MCF 10A (cell line): ENCODE data around the gene RPS5. TPM values are rescaled to one million over a fixed set of nuclear protein-coding genes. Genes with fewer than 3 reads are reported as not detected.
A peak's percentile ranks its signal among the peaks of the same experiment; 100 is the strongest.

ENCODE experiments used
- BruUV-seq: library from RNA; stranded (reverse); fragments of 400-500 nt; replicated peaks from 2 replicates; lab custom pipeline; 2021; lab: Mats Ljungman, UMichigan
- CTCF ChIA-PET: fragments of 300-600 bp; sonication (Branson Sonifier 250); formaldehyde crosslinking; extraction: SDS; loops from one replicate; lab custom pipeline; 2021; ENCODE audit warnings: antibody characterized with exemption, inconsistent platforms; lab: Yijun Ruan, JAX
- POLR2A ChIA-PET: fragments of 300-600, 350-650 bp; sonication (Branson Sonifier 250); formaldehyde crosslinking; extraction: SDS; loops from one replicate; lab custom pipeline; 2020; ENCODE audit warnings: antibody characterized with exemption, inconsistent platforms; lab: Yijun Ruan, JAX
- DNase-seq: peaks from one replicate; pipeline ENCODE4 v3.0.0-alpha.2; 2018; ENCODE audit not compliant: unreplicated experiment
- H3K27ac Mint-ChIP-seq: one replicate; pipeline ENCODE4 v1.8.0; 2022; ENCODE audit warnings: mild to moderate bottlenecking, low read depth, mixed read lengths; ENCODE audit not compliant: unreplicated experiment
- H3K27me3 Mint-ChIP-seq: one replicate; pipeline ENCODE4 v1.8.0; 2022; ENCODE audit warnings: mixed read lengths; ENCODE audit not compliant: insufficient read depth, unreplicated experiment
- H3K36me3 Mint-ChIP-seq: one replicate; pipeline ENCODE4 v1.8.0; 2022; ENCODE audit warnings: mild to moderate bottlenecking, moderate library complexity, mixed read lengths; ENCODE audit not compliant: insufficient read depth, unreplicated experiment
- H3K4me1 Mint-ChIP-seq: one replicate; pipeline ENCODE4 v1.8.0; 2022; ENCODE audit warnings: mixed read lengths; ENCODE audit not compliant: insufficient read depth, unreplicated experiment
- H3K4me3 Mint-ChIP-seq: one replicate; pipeline ENCODE4 v1.8.0; 2022; ENCODE audit warnings: mild to moderate bottlenecking, moderate library complexity, mixed read lengths; ENCODE audit not compliant: unreplicated experiment
- H3K9me3 Mint-ChIP-seq: one replicate; pipeline ENCODE4 v1.8.0; 2022; ENCODE audit warnings: mixed read lengths; ENCODE audit not compliant: unreplicated experiment
- intact Hi-C: fragments of 100-400 bp; cut with micrococcal nuclease; formaldehyde crosslinking; loops from 2 replicates; pipeline ENCODE4 v1.14.1; 2022
- total RNA-seq: library from RNA; stranded (reverse); gene quantifications from 2 replicates; pipeline ENCODE4 v1.2.3, GENCODE V29; 2022
- TF ChIP-seq, protein P1 (sequence below): fragments of 200-600 bp; IDR thresholded peaks from one replicate; pipeline ENCODE4 v1.8.0; 2022; ENCODE audit warnings: antibody characterized with exemption, mild to moderate bottlenecking; ENCODE audit not compliant: unreplicated experiment

The RPS5 gene
- total RNA-seq, 1 experiment from 2014 or later, result 1,779 TPM

DNA sequence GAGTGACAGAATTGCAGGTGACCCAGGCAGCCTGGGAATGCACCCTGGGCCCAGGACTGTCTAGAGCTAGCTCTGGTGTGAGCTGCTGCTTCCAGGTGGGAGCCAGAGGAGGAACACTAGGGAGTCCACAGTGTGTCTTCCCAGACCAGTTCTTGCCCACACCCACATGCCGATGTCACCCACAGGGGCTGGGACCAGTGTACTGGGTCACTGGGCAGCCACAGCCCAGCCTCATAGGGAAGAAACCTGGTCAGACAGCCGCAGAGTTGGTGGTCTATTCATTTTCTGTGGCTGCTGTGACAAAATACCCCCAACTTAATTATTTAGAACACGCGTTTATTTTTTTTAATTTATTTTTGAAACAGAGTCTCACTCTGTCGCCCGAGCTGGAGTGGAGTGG lies 11.5 kb downstream of the RPS5 start:
- Mint-ChIP-seq H3K4me1 (peaks cover 31% of the 10 kb centered on the region), H3K27me3 (no peaks in the 10 kb centered on the region), H3K4me3 (no peak overlapping the region), H3K36me3 (peaks cover 30% of the 10 kb centered on the region), H3K27ac (no peak overlapping the region), H3K9me3 (no peaks in the 10 kb centered on the region)
- ChIA-PET POLR2A (interaction anchor here (0.7 to 4.7 kb wide), 2 partner anchors 10 to 120 kb away, joined by 4 to 22 read pairs; partner anchors contain the start of gene RPS5), CTCF (no interaction called here)
- intact Hi-C loops, result no loop called here
- no peak for DNase-seq
- BruUV-seq, result no TSS peak
- TF ChIP-seq, protein P1, sequence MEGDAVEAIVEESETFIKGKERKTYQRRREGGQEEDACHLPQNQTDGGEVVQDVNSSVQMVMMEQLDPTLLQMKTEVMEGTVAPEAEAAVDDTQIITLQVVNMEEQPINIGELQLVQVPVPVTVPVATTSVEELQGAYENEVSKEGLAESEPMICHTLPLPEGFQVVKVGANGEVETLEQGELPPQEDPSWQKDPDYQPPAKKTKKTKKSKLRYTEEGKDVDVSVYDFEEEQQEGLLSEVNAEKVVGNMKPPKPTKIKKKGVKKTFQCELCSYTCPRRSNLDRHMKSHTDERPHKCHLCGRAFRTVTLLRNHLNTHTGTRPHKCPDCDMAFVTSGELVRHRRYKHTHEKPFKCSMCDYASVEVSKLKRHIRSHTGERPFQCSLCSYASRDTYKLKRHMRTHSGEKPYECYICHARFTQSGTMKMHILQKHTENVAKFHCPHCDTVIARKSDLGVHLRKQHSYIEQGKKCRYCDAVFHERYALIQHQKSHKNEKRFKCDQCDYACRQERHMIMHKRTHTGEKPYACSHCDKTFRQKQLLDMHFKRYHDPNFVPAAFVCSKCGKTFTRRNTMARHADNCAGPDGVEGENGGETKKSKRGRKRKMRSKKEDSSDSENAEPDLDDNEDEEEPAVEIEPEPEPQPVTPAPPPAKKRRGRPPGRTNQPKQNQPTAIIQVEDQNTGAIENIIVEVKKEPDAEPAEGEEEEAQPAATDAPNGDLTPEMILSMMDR, result no peak

DNA sequence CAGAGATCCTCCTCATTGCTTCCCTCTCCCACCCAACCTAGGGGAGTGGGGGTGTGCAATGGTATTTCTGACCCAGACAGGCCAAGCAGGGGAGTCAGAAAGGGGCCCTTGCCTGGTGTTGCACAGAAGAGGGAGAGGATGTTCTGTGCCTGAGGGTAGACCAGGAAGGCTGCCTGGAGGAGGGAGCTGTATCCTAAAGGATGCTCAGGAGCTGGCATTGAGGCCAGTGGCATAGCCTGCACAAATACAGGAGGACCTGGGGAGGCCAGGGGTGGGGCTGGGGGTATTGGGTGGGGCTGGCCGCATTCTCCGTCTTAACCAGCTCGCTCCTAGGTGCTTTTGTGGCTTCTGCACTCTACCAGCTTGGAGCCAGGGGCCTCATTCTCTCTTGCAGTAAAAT lies 12.8 kb downstream of the RPS5 start:
- POLR2A ChIA-PET, result interaction anchor here (1.0 to 4.7 kb wide), 2 partner anchors 11 to 54 kb away, joined by 3 to 22 read pairs; partner anchors contain the start of gene RPS5

DNA sequence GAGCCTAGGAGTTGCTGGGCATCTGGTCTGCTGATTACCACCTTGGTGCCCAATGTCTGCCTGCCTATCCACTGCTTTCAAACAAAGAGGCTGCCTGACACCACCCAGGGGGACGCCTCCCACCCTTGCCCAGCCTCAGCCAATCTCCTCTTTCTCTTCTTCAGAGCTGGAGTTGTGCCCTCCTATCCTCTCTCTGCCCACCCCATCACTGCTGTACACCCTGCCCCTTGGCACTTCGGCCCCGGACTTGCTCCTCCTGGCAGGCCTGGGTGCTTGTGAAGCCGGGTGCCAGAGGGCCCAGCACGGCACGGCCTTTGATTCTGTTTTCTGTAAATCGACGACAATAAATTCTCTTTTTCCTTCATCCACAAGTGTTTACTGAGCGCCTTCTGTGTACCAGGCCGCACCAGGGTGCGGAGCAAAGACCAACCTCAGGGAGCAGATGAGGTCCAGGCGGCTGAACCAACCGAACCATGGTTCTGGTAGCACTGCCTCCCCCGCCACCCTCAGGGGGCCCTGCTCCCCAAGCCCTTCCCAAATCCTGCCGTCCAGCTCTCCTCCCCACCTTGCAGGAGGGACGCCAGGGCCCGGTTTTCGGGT lies 13.3 kb downstream of the RPS5 start:
- Mint-ChIP-seq H3K9me3 (no peaks in the 10 kb centered on the region), H3K36me3 (peaks cover 11% of the 10 kb centered on the region), H3K27me3 (no peaks in the 10 kb centered on the region), H3K27ac (peak overlapping the region; percentile 95), H3K4me3 (peak overlapping the region; percentile 92), H3K4me1 (peaks cover 19% of the 10 kb centered on the region)
- TF ChIP-seq, protein P1, result no peak
- CTCF ChIA-PET, result interaction anchor here (1.3 kb wide), 1 partner anchor 13 kb away, joined by 5 read pairs; no protein-coding TSS in a partner anchor
- BruUV-seq, result no TSS peak
- no peak for DNase-seq
- intact Hi-C loops, result no loop called here
- POLR2A ChIA-PET, result interaction anchor here (1.0 to 4.7 kb wide), 2 partner anchors 12 to 53 kb away, joined by 3 to 22 read pairs; partner anchors contain the start of gene RPS5

More for the DNA sequence above, 12.8 kb downstream of the RPS5 start:
- peak overlapping the region; percentile 92 for H3K4me3 Mint-ChIP-seq
- TF ChIP-seq, protein P1, result no peak
- no peaks in the 10 kb centered on the region for H3K27me3 Mint-ChIP-seq
- no peaks in the 10 kb centered on the region for H3K9me3 Mint-ChIP-seq
- peaks cover 20% of the 10 kb centered on the region for H3K4me1 Mint-ChIP-seq
- CTCF ChIA-PET, result interaction anchor here (1.3 kb wide), 1 partner anchor 12 kb away, joined by 5 read pairs; no protein-coding TSS in a partner anchor
- no peak overlapping the region for H3K27ac Mint-ChIP-seq
- BruUV-seq, result no TSS peak
- H3K36me3 Mint-ChIP-seq, result peaks cover 16% of the 10 kb centered on the region
- intact Hi-C loops, result no loop called here
- DNase-seq, result no peak
